Immature natural killer cell (primary cell): ENCODE results near the gene PRDM16. TPM values are rescaled to one million over a fixed set of nuclear protein-coding genes. Genes with fewer than 3 reads are reported as not detected.
"Not testable (repeated sequence)": the region's sequence is repeated elsewhere in the genome, so short reads cannot be mapped to it uniquely, and the experiment has no call there.

Source experiments
- DNase-seq, 3 donors: peaks; one replicate each; pipeline ENCODE4 v3.0.0; 2022; ENCODE audit warnings: mixed read lengths in 1 of 3
- H3K27ac Mint-ChIP-seq, 6 donors: one replicate each; pipeline ENCODE4 v1.8.0; 2020; ENCODE audit warnings: mixed read lengths in 6 of 6, mild to moderate bottlenecking in 5 of 6, inconsistent platforms in 4 of 6, moderate library complexity in 3 of 6
- H3K27me3 Mint-ChIP-seq, 3 donors: one replicate each; pipeline ENCODE4 v1.8.0; 2020 to 2021; ENCODE audit warnings: low read depth in 3 of 3, mild to moderate bottlenecking in 3 of 3, mixed read lengths in 3 of 3, moderate library complexity in 3 of 3, inconsistent platforms in 1 of 3
- H3K36me3 Mint-ChIP-seq, 3 donors: one replicate each; pipeline ENCODE4 v1.8.0; 2020; ENCODE audit warnings: mixed read lengths in 3 of 3, inconsistent platforms in 2 of 3, mild to moderate bottlenecking in 2 of 3
- H3K4me1 Mint-ChIP-seq, 2 donors: one replicate each; pipeline ENCODE4 v1.8.0; 2020; ENCODE audit warnings: inconsistent platforms in 2 of 2, mild to moderate bottlenecking in 2 of 2, mixed read lengths in 2 of 2, moderate library complexity in 1 of 2
- H3K4me3 Mint-ChIP-seq, 5 donors: one replicate each; pipeline ENCODE4 v1.8.0; 2020; ENCODE audit warnings: mild to moderate bottlenecking in 5 of 5, mixed read lengths in 5 of 5, inconsistent platforms in 3 of 5, moderate library complexity in 3 of 5
- H3K9me3 Mint-ChIP-seq, 6 donors: one replicate each; pipeline ENCODE4 v1.8.0; 2020; ENCODE audit warnings: mild to moderate bottlenecking in 6 of 6, mixed read lengths in 6 of 6, inconsistent platforms in 4 of 6, moderate library complexity in 3 of 6
- polyA plus RNA-seq, 3 donors: library from polyadenylated mRNA; unstranded; fragments of 300-500 nt; fragmentation: Illumina TruSeq; gene quantifications; one replicate each; pipeline ENCODE4 v1.2.3, GENCODE V29; 2021

The PRDM16 gene
- polyA plus RNA-seq, 3 donors from 2014 or later, result 0.17 to 0.29 (median 0.22) TPM

DNA sequence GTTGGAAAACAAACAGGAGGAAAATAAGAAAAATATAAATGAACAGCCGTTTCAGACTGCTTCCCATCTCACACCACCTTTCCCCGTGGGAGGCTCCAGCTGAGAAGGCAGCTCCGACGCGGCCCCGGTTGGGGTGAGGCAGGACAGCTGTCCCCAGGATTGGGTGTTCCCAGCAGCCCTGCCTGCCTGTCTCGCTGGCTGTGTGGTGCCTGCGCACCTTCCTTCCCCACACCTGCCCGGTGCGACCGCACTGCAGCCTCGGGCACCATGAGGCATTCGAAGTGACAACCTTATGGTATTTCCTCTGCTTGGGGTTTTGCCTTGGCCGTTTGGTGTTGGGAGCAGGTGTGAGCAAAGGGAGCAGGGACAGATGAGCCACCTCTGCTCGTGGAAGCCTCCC, 161.6 kb downstream of the PRDM16 start:
- Mint-ChIP-seq H3K36me3 (no peaks in the 10 kb centered on the region), H3K9me3 (no peaks in the 10 kb centered on the region), H3K27me3 (peaks cover 0 to 2% (median 0%) of the 10 kb centered on the region in 3 donors), H3K27ac (no peak overlapping the region), H3K4me1 (no peaks in the 10 kb centered on the region), H3K4me3 (no peak overlapping the region)
- DNase-seq, result no peak

GRCh38 chr1:3231245-3231644, 162.2 kb downstream of the PRDM16 start:
- no peaks in the 10 kb centered on the region for H3K36me3 Mint-ChIP-seq
- H3K4me3 Mint-ChIP-seq, result no peak overlapping the region
- H3K4me1 Mint-ChIP-seq, result no peaks in the 10 kb centered on the region
- peaks cover 0 to 2% (median 0%) of the 10 kb centered on the region in 3 donors for H3K27me3 Mint-ChIP-seq
- no peak overlapping the region for H3K27ac Mint-ChIP-seq
- no peaks in the 10 kb centered on the region for H3K9me3 Mint-ChIP-seq
- no peak for DNase-seq

- Mint-ChIP-seq H3K27ac (no peak overlapping the region), H3K36me3 (no peaks in the 10 kb centered on the region), H3K4me3 (no peak overlapping the region), H3K27me3 (peaks cover 0 to 2% (median 0%) of the 10 kb centered on the region in 3 donors), H3K9me3 (no peaks in the 10 kb centered on the region), H3K4me1 (no peaks in the 10 kb centered on the region)
- no peak for DNase-seq
Measured at GRCh38 chr1:3231826-3232225, 162.8 kb downstream of the PRDM16 start.

GRCh38 chr1:3233031-3233430, 164.0 kb downstream of the PRDM16 start:
- no peak for DNase-seq
- Mint-ChIP-seq H3K27ac (no peak overlapping the region), H3K4me1 (no peaks in the 10 kb centered on the region), H3K9me3 (no peaks in the 10 kb centered on the region), H3K4me3 (no peak overlapping the region), H3K36me3 (no peaks in the 10 kb centered on the region), H3K27me3 (peaks cover 0 to 2% (median 0%) of the 10 kb centered on the region in 3 donors)

DNA sequence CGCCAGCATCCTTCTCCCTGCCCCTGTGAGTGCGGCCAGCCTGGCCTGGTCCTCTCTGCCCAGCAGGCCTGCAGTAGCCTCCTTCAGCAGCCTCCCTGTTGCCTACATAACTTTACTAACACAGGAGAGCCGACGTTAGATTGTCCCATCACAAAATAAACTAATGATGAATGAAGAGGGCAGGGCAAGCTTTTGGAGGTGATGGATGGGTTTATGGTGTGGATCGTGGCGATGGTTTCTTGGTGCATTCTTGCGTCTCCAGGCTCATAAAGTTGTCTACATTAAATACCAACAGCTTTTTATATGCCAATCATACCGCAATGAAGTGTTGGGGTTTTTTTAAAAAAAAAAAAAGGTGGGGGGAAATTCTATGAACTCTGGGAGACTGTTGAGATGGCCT, 164.5 kb downstream of the PRDM16 start:
- Mint-ChIP-seq H3K27me3 (peaks cover 0 to 2% (median 0%) of the 10 kb centered on the region in 3 donors), H3K27ac (no peak overlapping the region), H3K36me3 (no peaks in the 10 kb centered on the region), H3K4me1 (no peaks in the 10 kb centered on the region), H3K4me3 (no peak overlapping the region), H3K9me3 (no peaks in the 10 kb centered on the region)
- DNase-seq, result no peak

GRCh38 chr1:3234281-3234680, 165.3 kb downstream of the PRDM16 start:
- H3K27ac Mint-ChIP-seq, result no peak overlapping the region
- H3K4me1 Mint-ChIP-seq, result no peaks in the 10 kb centered on the region
- no peak for DNase-seq
- H3K9me3 Mint-ChIP-seq, result no peaks in the 10 kb centered on the region
- H3K27me3 Mint-ChIP-seq, result peaks cover 0 to 2% (median 0%) of the 10 kb centered on the region in 3 donors
- no peak overlapping the region for H3K4me3 Mint-ChIP-seq
- no peaks in the 10 kb centered on the region for H3K36me3 Mint-ChIP-seq

- Mint-ChIP-seq H3K36me3 (no peaks in the 10 kb centered on the region), H3K27me3 (peaks cover 0 to 2% (median 0%) of the 10 kb centered on the region in 3 donors), H3K4me1 (no peaks in the 10 kb centered on the region), H3K4me3 (no peak overlapping the region), H3K27ac (no peak overlapping the region), H3K9me3 (no peaks in the 10 kb centered on the region)
- DNase-seq, result no peak
Measured at GRCh38 chr1:3234956-3235355, 166.0 kb downstream of the PRDM16 start.

DNA sequence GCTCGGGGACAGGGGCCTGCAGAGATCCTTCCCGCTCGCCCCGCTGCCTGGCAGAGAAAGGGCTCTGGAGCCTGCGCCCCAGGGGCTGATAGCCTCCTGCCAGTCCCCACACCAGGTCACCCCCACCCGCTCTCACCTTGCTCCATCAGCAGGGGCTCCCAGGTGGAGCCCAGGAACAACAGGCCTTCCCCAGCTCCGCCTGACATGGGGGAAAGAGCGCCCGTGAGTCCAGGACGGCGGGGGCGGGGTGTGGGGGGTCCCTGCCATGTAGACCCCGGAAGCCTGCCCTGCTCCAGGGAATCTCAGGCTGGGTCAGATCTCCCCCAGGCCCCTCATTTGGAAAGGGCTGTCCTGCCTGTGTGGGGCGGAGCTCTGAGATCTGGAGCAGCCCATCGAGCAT, 166.5 kb downstream of the PRDM16 start:
- no peak overlapping the region for H3K4me3 Mint-ChIP-seq
- no peaks in the 10 kb centered on the region for H3K4me1 Mint-ChIP-seq
- H3K9me3 Mint-ChIP-seq, result no peaks in the 10 kb centered on the region
- DNase-seq, result no peak
- no peaks in the 10 kb centered on the region for H3K36me3 Mint-ChIP-seq
- no peaks in the 10 kb centered on the region for H3K27me3 Mint-ChIP-seq
- H3K27ac Mint-ChIP-seq, result no peak overlapping the region

- Mint-ChIP-seq H3K36me3 (no peaks in the 10 kb centered on the region), H3K4me1 (no peaks in the 10 kb centered on the region), H3K9me3 (no peaks in the 10 kb centered on the region), H3K27ac (no peak overlapping the region), H3K4me3 (no peak overlapping the region), H3K27me3 (no peaks in the 10 kb centered on the region)
- no peak for DNase-seq
Measured at GRCh38 chr1:3236361-3236760, 167.4 kb downstream of the PRDM16 start.

- H3K4me3 Mint-ChIP-seq, result no peak overlapping the region
- H3K9me3 Mint-ChIP-seq, result no peaks in the 10 kb centered on the region
- H3K36me3 Mint-ChIP-seq, result no peaks in the 10 kb centered on the region
- DNase-seq, result no peak
- H3K4me1 Mint-ChIP-seq, result no peaks in the 10 kb centered on the region
- no peak overlapping the region for H3K27ac Mint-ChIP-seq
- no peaks in the 10 kb centered on the region for H3K27me3 Mint-ChIP-seq
Measured at GRCh38 chr1:3236955-3237354, 168.0 kb downstream of the PRDM16 start.

- Mint-ChIP-seq H3K27ac (no peak overlapping the region), H3K9me3 (no peaks in the 10 kb centered on the region), H3K27me3 (no peaks in the 10 kb centered on the region), H3K36me3 (no peaks in the 10 kb centered on the region), H3K4me1 (no peaks in the 10 kb centered on the region), H3K4me3 (no peak overlapping the region)
- no peak for DNase-seq
Measured at GRCh38 chr1:3237570-3237969, 168.6 kb downstream of the PRDM16 start.

- no peaks in the 10 kb centered on the region for H3K9me3 Mint-ChIP-seq
- no peak for DNase-seq
Measured at GRCh38 chr1:3237994-3238702, 169.1 kb downstream of the PRDM16 start.

GRCh38 chr1:3238703-3239278, 169.8 kb downstream of the PRDM16 start:
- Mint-ChIP-seq H3K27ac (no peak overlapping the region), H3K36me3 (no peaks in the 10 kb centered on the region), H3K4me3 (no peak overlapping the region), H3K9me3 (no peaks in the 10 kb centered on the region), H3K27me3 (no peaks in the 10 kb centered on the region), H3K4me1 (no peaks in the 10 kb centered on the region)
- DNase-seq, result no peak

More at GRCh38 chr1:3237994-3238702, 169.1 kb downstream of the PRDM16 start:
- Mint-ChIP-seq H3K36me3 (no peaks in the 10 kb centered on the region), H3K27ac (no peak overlapping the region), H3K4me1 (no peaks in the 10 kb centered on the region), H3K27me3 (no peaks in the 10 kb centered on the region), H3K4me3 (no peak overlapping the region)

- H3K4me3 Mint-ChIP-seq, H3K27me3 Mint-ChIP-seq, DNase-seq, H3K4me1 Mint-ChIP-seq, H3K27ac Mint-ChIP-seq, H3K36me3 Mint-ChIP-seq, H3K9me3 Mint-ChIP-seq: not testable (repeated sequence)
Measured at GRCh38 chr1:3239991-3240390, 171.0 kb downstream of the PRDM16 start.
